ENCODE data around the gene GART.
"Not testable (repeated sequence)": the region's sequence is repeated elsewhere in the genome, so short reads cannot be mapped to it uniquely, and the experiment has no call there.

GART gene

GRCh38 chr21:33518899-33519298 is 23.0 kb downstream of the GART start:
- no peak for DNase-seq

DNA sequence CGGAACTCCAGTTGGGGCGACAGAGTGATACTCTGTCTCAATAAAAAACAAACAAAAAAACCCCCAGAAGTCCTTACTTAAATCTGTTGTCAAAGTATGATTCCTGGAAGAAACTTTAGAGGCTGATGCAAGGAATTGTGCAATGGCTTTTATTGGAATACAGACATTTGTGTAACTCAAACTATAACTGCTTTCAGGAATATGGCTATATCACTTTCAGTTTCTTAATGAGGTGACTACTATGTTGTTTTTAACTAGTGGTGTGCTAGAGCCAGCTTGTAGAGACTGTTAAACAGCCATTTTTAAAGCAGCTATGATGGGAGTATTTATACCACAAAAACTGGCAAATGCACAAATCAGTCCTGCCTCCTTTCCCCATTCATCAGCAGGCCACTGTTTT is 27.7 kb downstream of the GART start:
- DNase-seq = no peak

DNA sequence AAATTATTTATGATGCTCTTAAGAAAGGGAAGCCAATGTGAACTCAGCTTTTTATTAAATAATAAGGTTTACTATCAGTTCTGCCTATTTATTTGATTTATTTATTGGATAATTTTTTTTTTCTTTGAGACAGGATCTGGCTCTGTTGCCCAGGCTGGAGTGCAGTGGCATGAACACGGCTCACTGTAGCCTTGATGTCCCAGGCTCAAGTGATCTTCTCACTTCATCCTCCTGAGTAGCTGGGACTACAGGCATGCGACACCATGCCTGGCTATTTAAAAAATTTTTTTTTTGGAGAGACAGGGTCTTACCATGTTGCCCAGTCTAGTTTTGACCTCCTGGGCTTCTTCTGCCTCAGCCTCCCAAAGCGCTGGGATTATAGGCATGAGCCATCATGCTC is 29.4 kb downstream of the GART start:
- no peak for DNase-seq

GRCh38 chr21:33511639-33512038 is 30.3 kb downstream of the GART start:
- no peak for DNase-seq

- peak in 3 of 51 donors; percentile 9 to 33 (median 13) for DNase-seq
These were observed 31.1 kb downstream of the GART start for GRCh38 chr21:33510826-33511225.

GRCh38 chr21:33507003-33507402 is 34.9 kb downstream of the GART start:
- DNase-seq = not testable (repeated sequence)

DNA sequence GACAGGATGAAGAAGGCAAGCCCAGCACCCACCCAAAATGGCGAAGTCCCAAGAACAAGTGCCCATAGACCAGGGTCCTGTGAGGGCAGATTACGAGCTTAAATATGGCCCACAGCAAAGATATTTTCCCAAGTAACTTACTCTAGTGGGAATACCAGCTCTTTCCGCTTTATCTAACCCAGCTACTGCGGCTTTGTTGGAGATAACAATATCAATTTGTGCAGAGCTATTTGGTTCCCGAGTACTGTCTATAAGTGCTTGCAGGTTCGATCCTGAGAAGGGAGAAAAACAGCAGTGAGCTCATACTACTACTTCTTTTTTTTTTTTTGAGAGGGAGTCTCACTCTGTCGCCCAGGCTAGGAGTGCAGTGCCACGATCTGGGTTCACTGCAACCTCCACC is 36.1 kb downstream of the GART start:
- no peak for DNase-seq

DNA sequence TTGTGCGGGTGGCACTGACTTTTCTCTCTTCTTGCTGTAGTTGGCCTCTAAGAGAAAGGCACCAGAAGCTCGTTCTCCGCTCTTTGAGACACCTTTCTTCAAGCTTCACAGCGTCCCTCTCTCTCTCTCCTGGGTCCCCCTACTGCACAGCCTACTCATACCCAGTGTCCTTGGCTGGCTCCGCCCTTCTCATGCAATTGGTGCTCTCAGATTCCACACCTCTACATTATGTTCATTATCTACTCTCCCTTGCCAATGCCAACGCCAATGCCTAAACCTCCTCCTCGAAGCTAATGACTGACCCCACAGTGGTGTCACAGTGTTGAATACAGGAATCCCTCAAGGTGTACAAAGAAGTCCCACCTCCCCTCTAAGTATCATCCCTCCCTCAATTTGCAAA is 45.6 kb downstream of the GART start:
- DNase-seq = no peak

DNA sequence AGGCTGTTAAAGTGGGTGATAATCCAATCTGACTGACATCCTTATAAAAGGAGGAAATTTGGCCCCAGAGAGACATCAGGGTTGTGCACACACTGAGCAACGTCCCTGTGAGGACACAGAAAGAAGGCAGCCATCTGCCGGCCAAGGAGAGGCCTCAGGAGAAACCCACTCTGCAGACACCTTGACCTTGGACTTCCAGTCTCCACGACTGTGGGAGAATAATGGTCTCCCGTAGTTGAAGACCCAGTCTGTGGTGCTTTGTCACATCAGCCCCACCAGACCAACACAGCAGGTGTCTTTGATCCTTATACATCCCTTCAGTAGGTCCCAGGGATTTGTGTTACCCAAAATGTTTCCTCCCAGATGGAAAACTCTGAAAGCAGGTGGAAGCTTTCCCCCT is 46.2 kb downstream of the GART start:
- no peak for DNase-seq

- DNase-seq = no peak
These were observed 48.2 kb downstream of the GART start for GRCh38 chr21:33493756-33494155.

DNA sequence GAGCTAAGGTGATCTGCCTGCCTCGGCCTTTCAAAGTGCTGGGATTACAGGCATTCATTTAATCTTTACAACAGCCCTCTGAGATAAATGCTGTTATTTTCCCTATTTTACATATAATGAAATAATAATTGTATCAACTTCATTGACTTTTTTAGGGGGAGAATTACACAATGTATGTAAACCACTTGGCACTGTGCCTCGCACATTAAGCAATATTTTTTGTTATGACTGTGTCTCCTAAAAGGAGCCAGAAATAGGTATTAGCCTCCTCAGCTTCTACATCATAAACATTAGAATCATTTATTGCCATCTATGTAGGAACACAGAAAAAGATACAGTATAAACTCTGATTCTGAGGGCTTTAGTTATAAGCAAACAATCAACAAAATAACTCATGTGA is 49.3 kb downstream of the GART start:
- DNase-seq = no peak

- peak; percentile 68 to 99 (median 90) for DNase-seq
These were observed 50.4 kb downstream of the GART start, which contains the start of gene DNAJC28 for GRCh38 chr21:33491373-33492102. Gene DNAJC28, minus strand, starts transcription at chr21:33491716. Its CDS starts 2,323 bp downstream, at chr21:33489393.

DNA sequence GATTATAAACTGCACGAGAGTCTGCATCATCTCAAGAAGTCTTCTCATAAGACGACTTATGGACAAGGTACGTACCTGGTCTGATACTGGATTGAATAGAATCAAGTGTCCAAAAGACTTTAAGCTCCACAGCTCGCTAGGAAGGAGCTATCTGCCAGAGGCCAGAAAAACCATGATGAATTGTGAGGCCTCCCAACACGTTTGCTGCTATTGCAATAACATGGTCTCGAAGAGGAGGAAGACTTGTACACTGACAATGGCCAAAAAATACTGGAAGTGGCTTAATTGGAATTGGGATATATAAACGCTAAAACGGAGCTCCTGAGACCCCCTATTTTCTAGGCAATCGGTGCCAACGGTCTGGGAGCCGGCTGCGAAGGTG is 50.9 kb downstream of the GART start:
- peak in 1 of 51 donors; percentile 27 for DNase-seq

GRCh38 chr21:33488936-33489335 is 53.0 kb downstream of the GART start:
- DNase-seq = no peak

DNA sequence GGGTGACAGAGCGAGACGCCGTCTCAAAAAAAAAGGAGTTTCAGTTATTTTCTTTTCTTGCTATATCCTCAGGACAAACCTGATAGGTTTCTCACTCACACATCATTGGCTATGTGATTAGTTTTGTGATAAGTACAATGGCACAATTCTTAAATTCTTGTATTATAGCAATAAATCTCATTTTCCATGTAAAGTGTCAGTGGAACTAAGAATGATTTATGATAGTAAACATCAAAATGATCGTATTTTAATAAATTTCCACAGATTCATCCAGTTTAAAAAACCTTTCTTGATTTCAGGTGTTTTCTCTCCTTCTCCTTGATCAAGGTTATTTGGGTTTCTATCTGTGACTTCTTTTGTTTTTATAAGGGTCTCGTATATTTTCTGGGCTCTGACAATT is 53.9 kb downstream of the GART start:
- no peak for DNase-seq

GRCh38 chr21:33481314-33481943 is 60.5 kb downstream of the GART start:
- peak in 2 of 51 donors; percentile 0 to 1 for DNase-seq

DNA sequence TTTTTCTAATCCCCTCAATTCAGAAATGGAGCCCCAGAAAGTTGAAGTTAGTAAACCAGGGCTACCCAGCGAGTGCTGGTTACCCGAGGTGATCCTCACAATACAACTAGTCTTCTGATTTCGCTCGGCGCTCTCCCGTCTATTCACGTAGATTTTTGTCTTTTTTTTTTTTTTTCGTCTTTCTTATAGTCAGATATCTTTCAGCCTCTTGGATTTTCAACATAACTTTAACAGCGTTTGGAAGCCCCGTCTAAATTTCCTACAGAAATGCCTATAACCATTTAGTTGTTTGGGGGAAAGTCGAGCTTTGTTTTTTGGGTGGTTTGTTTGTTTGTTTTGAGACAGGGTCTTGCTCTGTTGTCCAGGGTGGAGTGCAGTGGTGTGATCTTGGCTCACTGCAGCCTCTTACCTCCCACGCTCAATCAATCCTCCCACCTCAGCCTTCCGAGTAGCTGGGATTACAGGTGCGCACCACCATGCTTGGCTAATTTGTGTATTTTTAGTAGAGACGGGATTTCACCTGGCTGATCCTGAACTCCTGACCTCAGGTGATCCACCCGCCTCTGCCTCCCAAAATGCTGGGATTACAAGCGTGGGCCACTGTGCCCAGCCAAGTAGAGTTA is 61.3 kb downstream of the GART start:
- no peak for DNase-seq

GRCh38 chr21:33479679-33480480 is 62.0 kb downstream of the GART start, which contains the start of gene TMEM50B:
Gene TMEM50B, minus strand, starts transcription at chr21:33479974. Its CDS starts 11,089 bp downstream, at chr21:33468885.
- peak; percentile 65 to 99 (median 96) for DNase-seq

GRCh38 chr21:33478935-33479678 is 62.8 kb downstream of the GART start:
- DNase-seq = peak in 21 of 51 donors; percentile 2 to 63 (median 25)

DNA sequence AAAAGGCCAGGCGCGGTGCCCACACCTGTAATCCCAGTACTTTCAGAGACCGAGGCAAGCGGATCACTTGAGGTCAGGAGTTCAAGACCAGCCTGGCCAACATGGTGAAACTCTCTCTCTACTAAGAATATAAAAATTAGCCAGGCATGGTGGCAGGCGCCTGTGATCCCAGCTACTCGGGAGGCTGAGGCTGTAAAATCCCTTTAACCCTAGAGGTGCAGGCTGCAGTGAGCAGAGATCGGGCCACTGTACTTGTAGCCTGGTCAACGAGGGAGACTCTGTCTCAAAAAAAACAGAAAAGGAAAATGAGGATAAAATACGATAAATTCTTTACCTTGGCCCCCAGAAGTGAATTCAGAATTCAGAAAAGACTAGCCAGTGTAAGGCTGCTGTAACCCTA is 63.7 kb downstream of the GART start:
- DNase-seq = no peak

DNA sequence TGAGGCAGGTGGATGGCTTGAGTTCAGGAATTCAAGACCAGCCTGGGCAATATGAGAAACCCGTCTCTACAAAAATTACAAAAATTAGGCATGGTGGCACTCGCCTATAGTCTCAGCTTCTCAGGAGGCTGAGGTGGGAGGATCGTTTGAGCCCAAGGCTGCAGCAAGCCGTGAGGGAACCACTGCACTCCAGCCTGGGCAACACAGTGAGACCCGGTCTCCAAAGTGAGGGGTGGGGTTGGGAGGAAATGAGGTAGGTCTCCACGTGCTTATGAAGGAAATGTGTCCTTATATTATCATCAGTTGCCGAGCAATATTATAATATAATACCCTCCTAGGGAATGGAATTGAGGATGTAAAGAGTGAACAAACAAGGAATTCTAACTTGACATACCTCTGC is 64.9 kb downstream of the GART start:
- DNase-seq = no peak

Data from hypothalamus (tissue), 51 donors.